Endothelial cell of umbilical vein (primary cell): ENCODE measurements around the gene HECW1. TPM values are rescaled to one million over a fixed set of nuclear protein-coding genes. Genes with fewer than 3 reads are reported as not detected.

ENCODE experiments used
- BruUV-seq: library from RNA; stranded (reverse); fragments of 400-500 nt; replicated peaks from 2 replicates; lab custom pipeline; 2021; lab: Mats Ljungman, UMichigan
- CTCF ChIA-PET: fragments of 300-600, 350-600 bp; sonication (Branson Sonifier 250); formaldehyde crosslinking; loops from one replicate; lab custom pipeline; 2021; ENCODE audit warnings: antibody characterized with exemption, inconsistent platforms; lab: Charles Lee
- POLR2A ChIA-PET: fragments of 300-600, 350-600 bp; sonication (Branson Sonifier 250); formaldehyde crosslinking; loops from one replicate; lab custom pipeline; 2021; ENCODE audit warnings: antibody characterized with exemption, inconsistent platforms; lab: Charles Lee
- DNase-seq: peaks from one replicate; pipeline ENCODE4 v3.0.0-alpha.2; 2011; ENCODE audit warnings: low read depth, low spot score
- FAIRE-seq: peaks from 2 replicates; lab custom pipeline; 2011; peaks lifted over from hg19 to GRCh38; lab: Jason Lieb, UNC
- H2AFZ ChIP-seq: 2 replicates; pipeline ENCODE4 v1.6.0; 2012; ENCODE audit warnings: low read depth, low read length, control low read depth, inconsistent platforms
- H3K27ac ChIP-seq: 2 replicates; pipeline ENCODE4 v1.5.1; 2011; ENCODE audit warnings: low read depth, mild to moderate bottlenecking, control low read depth, low read length, moderate library complexity; ENCODE audit not compliant: insufficient read depth
- H3K27me3 ChIP-seq, 2 experiments: 2 replicates each; pipeline versions ENCODE4 v1.6.0 to v1.6.1; 2011; ENCODE audit warnings: low read length in 2 of 2, mixed read lengths in 1 of 2; ENCODE audit not compliant: control insufficient read depth in 2 of 2, insufficient read depth in 2 of 2
- H3K36me3 ChIP-seq, 2 experiments: 2 replicates in 1 of 2; 3 replicates in 1 of 2; pipeline ENCODE4 v1.5.1; 2011; ENCODE audit warnings: low read length in 2 of 2, mild to moderate bottlenecking in 1 of 2, moderate library complexity in 1 of 2; ENCODE audit not compliant: control insufficient read depth in 2 of 2, insufficient read depth in 2 of 2; ENCODE audit errors: extremely low read depth in 1 of 2
- H3K4me1 ChIP-seq: 3 replicates; pipeline ENCODE4 v1.5.1; 2011; ENCODE audit warnings: mild to moderate bottlenecking, low read length; ENCODE audit not compliant: control insufficient read depth, insufficient read depth; ENCODE audit errors: extremely low read depth
- H3K4me2 ChIP-seq: 2 replicates; pipeline ENCODE4 v1.6.1; 2011; ENCODE audit warnings: low read length, control low read depth, mixed read lengths; ENCODE audit not compliant: insufficient read depth
- H3K4me3 ChIP-seq, 3 experiments: fragments of 200-600 bp in 1 of 3; sonication (generic), shearing (Covaris generic) in 1 of 3; replicated peaks in 1 of 3; 2 replicates each; pipeline ENCODE4 v1.5.1; 2011 to 2016; ENCODE audit warnings: control low read depth in 3 of 3, low read length in 3 of 3, mild to moderate bottlenecking in 2 of 3, inconsistent platforms in 1 of 3, low read depth in 1 of 3, moderate library complexity in 1 of 3; ENCODE audit not compliant: insufficient read depth in 1 of 3
- H3K79me2 ChIP-seq: 2 replicates; pipeline ENCODE4 v1.6.0; 2012; ENCODE audit warnings: low read length, inconsistent platforms; ENCODE audit not compliant: control insufficient read depth, insufficient read depth
- H3K9ac ChIP-seq: replicated peaks from 2 replicates; pipeline ENCODE3; 2011; ENCODE audit warnings: low read length, control low read depth; ENCODE audit not compliant: insufficient read depth; ENCODE audit errors: extremely low read depth
- H3K9me1 ChIP-seq: replicated peaks from 3 replicates; pipeline ENCODE4 v1.6.0; 2011; ENCODE audit warnings: mild to moderate bottlenecking, low read length; ENCODE audit not compliant: control insufficient read depth, insufficient read depth; ENCODE audit errors: extremely low read depth
- H3K9me3 ChIP-seq: replicated peaks from 2 replicates; pipeline ENCODE4 v1.5.1; 2012; ENCODE audit warnings: low read length, inconsistent platforms; ENCODE audit not compliant: control insufficient read depth, insufficient read depth
- H4K20me1 ChIP-seq: replicated peaks from 2 replicates; pipeline ENCODE3; 2011; ENCODE audit warnings: mild to moderate bottlenecking, low read length; ENCODE audit not compliant: control insufficient read depth, insufficient read depth; ENCODE audit errors: extremely low read depth
- CTCF ChIP-seq, 2 donors: IDR thresholded peaks; 1 replicate in 1 of 2; 2 replicates in 1 of 2; pipeline ENCODE4 v1.5.1; 2011; ENCODE audit warnings: low read length in 2 of 2, mild to moderate bottlenecking in 2 of 2, moderate library complexity in 2 of 2, control low read depth in 1 of 2, inconsistent platforms in 1 of 2, low read depth in 1 of 2; ENCODE audit not compliant: insufficient read depth in 1 of 2; ENCODE audit errors: extremely low read depth in 1 of 2
- EZH2 ChIP-seq: IDR thresholded peaks from 2 replicates; pipeline ENCODE4 v1.6.1; 2012; ENCODE audit warnings: borderline replicate concordance, low read depth, mild to moderate bottlenecking, moderate library complexity, low read length, inconsistent platforms; ENCODE audit not compliant: severe bottlenecking
- FOS ChIP-seq: IDR thresholded peaks from 2 replicates; pipeline ENCODE4 v1.6.1; 2011; ENCODE audit warnings: mild to moderate bottlenecking, low read length, moderate library complexity, borderline replicate concordance; ENCODE audit not compliant: insufficient read depth
- GATA2 ChIP-seq: IDR thresholded peaks from 2 replicates; pipeline ENCODE4 v1.7.0; 2011; ENCODE audit warnings: low read depth, mild to moderate bottlenecking, moderate library complexity, mixed read lengths, low read length; ENCODE audit not compliant: insufficient read length, insufficient read depth
- JUN ChIP-seq: IDR thresholded peaks from 2 replicates; pipeline ENCODE4 v1.6.1; 2011; ENCODE audit warnings: borderline replicate concordance, low read depth; ENCODE audit not compliant: insufficient read length, insufficient read depth
- MYC ChIP-seq: IDR thresholded peaks from one replicate; pipeline ENCODE4 v1.6.1; 2011; ENCODE audit warnings: mild to moderate bottlenecking, low read depth, low read length
- POLR2A ChIP-seq: IDR thresholded peaks from 2 replicates; pipeline ENCODE4 v1.6.1; 2012; ENCODE audit warnings: low read depth, mild to moderate bottlenecking, control low read depth, low read length
- POLR2AphosphoS5 ChIP-seq: IDR thresholded peaks from 2 replicates; pipeline ENCODE4 v1.6.1; 2012; ENCODE audit warnings: low read depth, mild to moderate bottlenecking, control low read depth, low read length, moderate library complexity; ENCODE audit not compliant: insufficient read depth
- dilution Hi-C: fragments of 300-500 bp; cut with MboI; formaldehyde crosslinking; loops from one replicate; pipeline ENCODE4 v1.15.0; 2019; ENCODE audit warnings: low sequenced_read_pairs; ENCODE audit not compliant: extremely low pct_ligation_motif_present
- intact Hi-C: fragments of 100-400 bp; cut with micrococcal nuclease; formaldehyde crosslinking; loops from one replicate; pipeline ENCODE4 v1.10.0; 2022
- polyA plus RNA-seq, 4 experiments: library from polyadenylated mRNA; depleted of rRNA in 3 of 4; stranded (reverse) in 3 of 4; unstranded in 1 of 4; fragments of >200 nt; gene quantifications; 2 replicates each; pipeline versions ENCODE4 v1.2.1 to v1.2.3, GENCODE V29; 2011 to 2012; ENCODE audit warnings: missing spikeins in 1 of 4
- total RNA-seq: library from RNA; stranded (reverse); gene quantifications from 2 replicates; pipeline ENCODE4 v1.2.3, GENCODE V29; 2021
- TF ChIP-seq, protein P1 (sequence below): IDR thresholded peaks from 2 replicates; pipeline ENCODE4 v1.6.1; 2011; ENCODE audit not compliant: insufficient read depth, insufficient read length

The HECW1 gene
- total and polyA plus RNA-seq, 2 donors (not counting 3 experiments of a cell fraction or from before 2014, with no cell fraction given), result not detected

DNA sequence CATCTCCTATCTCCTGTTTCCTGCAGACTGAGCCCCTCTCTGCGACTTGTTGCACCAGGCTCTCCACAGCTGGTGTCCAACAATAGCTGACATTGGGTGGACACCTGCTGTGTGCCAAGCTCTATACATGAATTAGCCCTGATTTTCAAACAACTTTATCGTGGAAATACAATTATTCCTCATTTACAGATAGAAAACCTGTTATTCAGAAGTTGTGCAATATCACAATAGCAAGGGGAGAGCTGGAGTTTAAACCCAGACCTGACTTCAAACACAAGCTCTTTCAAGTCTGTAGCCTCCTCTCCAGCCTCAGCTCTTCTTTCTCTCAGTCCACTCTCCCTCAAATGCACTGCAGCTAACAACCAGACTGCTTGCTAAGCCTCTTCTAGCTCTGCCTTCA is 168.8 kb downstream of the HECW1 start:
- CTCF ChIA-PET, result interaction anchor here (1.0 kb wide), 1 partner anchor 20 kb away, joined by 5 read pairs; no protein-coding TSS in a partner anchor
- BruUV-seq, result no TSS peak
- Histone ChIP-seq H3K9ac (no peak overlapping the region), H3K4me2 (no peak overlapping the region), H3K9me3 (no peaks in the 10 kb centered on the region), H3K27me3 (no peaks in the 10 kb centered on the region), H3K79me2 (no peaks in the 10 kb centered on the region), H3K36me3 (no peaks in the 10 kb centered on the region), H4K20me1 (no peaks in the 10 kb centered on the region), H3K4me3 (no peak overlapping the region), H3K27ac (no peak overlapping the region), H2AFZ (no peak overlapping the region), H3K4me1 (no peaks in the 10 kb centered on the region), H3K9me1 (no peaks in the 10 kb centered on the region)
- no peak for FAIRE-seq
- TF ChIP-seq POLR2A, result no peak
- no peak for TF ChIP-seq CTCF (IDR thresholded peaks at IDR 0.05; ENCODE audit: extremely low read depth in 1 of 2, insufficient read depth in 1 of 2, low read depth in 1 of 2, low read length in 2 of 2)
- TF ChIP-seq JUN, result no peak
- TF ChIP-seq POLR2AphosphoS5, result no peak
- no peak for TF ChIP-seq FOS
- TF ChIP-seq EZH2, result no peak
- TF ChIP-seq GATA2, result no peak
- TF ChIP-seq, protein P1, sequence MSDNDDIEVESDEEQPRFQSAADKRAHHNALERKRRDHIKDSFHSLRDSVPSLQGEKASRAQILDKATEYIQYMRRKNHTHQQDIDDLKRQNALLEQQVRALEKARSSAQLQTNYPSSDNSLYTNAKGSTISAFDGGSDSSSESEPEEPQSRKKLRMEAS, result no peak
- no peak for TF ChIP-seq MYC
- POLR2A ChIA-PET, result no interaction called here
- intact Hi-C loops, result no loop called here
- dilution Hi-C loops, result no loop called here
- no peak for DNase-seq
